ENCODE results near the gene SORBS1.

SORBS1 gene

GRCh38 chr10:95304976-95305375 is 256.2 kb downstream of the SORBS1 start:
- Histone ChIP-seq H3K27ac (no peak overlapping the region), H3K9me3 (no peaks in the 10 kb centered on the region), H3K4me1 (peaks cover 0 to 25% (median 18%) of the 10 kb centered on the region in 4 donors), H3K4me3 (no peak overlapping the region), H3K27me3 (no peaks in the 10 kb centered on the region), H3K36me3 (no peaks in the 10 kb centered on the region)
- intact Hi-C loops (cut with DNase I; ENCODE audit: low total_unique reads) = no loop called here
- DNase-seq = no peak
- no peak for TF ChIP-seq CTCF (IDR thresholded peaks at IDR 0.05)

GRCh38 chr10:95304463-95304862 is 256.7 kb downstream of the SORBS1 start:
- H3K27me3 ChIP-seq = no peaks in the 10 kb centered on the region
- no peaks in the 10 kb centered on the region for H3K36me3 ChIP-seq
- peaks cover 0 to 20% (median 13%) of the 10 kb centered on the region in 4 donors for H3K4me1 ChIP-seq
- TF ChIP-seq CTCF (IDR thresholded peaks at IDR 0.05) = no peak
- no peak overlapping the region for H3K4me3 ChIP-seq
- no peak overlapping the region for H3K27ac ChIP-seq
- no peak for DNase-seq
- intact Hi-C loops (cut with DNase I; ENCODE audit: low total_unique reads) = no loop called here
- no peaks in the 10 kb centered on the region for H3K9me3 ChIP-seq

- intact Hi-C loops (cut with DNase I; ENCODE audit: low total_unique reads) = no loop called here
- Histone ChIP-seq H3K4me1 (peaks cover 0 to 15% (median 8%) of the 10 kb centered on the region in 4 donors), H3K27me3 (no peaks in the 10 kb centered on the region), H3K27ac (no peak overlapping the region), H3K4me3 (no peak overlapping the region), H3K36me3 (no peaks in the 10 kb centered on the region), H3K9me3 (no peaks in the 10 kb centered on the region)
- TF ChIP-seq CTCF (IDR thresholded peaks at IDR 0.05) = no peak
- no peak for DNase-seq
Measured at GRCh38 chr10:95303950-95304349, 257.2 kb downstream of the SORBS1 start.

- DNase-seq = no peak
- no peaks in the 10 kb centered on the region for H3K27me3 ChIP-seq
- no peaks in the 10 kb centered on the region for H3K36me3 ChIP-seq
- peaks cover 0 to 11% (median 3%) of the 10 kb centered on the region in 4 donors for H3K4me1 ChIP-seq
- H3K27ac ChIP-seq = no peak overlapping the region
- intact Hi-C loops (cut with DNase I; ENCODE audit: low total_unique reads) = no loop called here
- no peaks in the 10 kb centered on the region for H3K9me3 ChIP-seq
- TF ChIP-seq CTCF (IDR thresholded peaks at IDR 0.05) = no peak
- no peak overlapping the region for H3K4me3 ChIP-seq
Measured at GRCh38 chr10:95303535-95303934, 257.6 kb downstream of the SORBS1 start.

- no peak for DNase-seq
- H3K36me3 ChIP-seq = no peaks in the 10 kb centered on the region
- peaks cover 0 to 8% (median 3%) of the 10 kb centered on the region in 4 donors for H3K4me1 ChIP-seq
- no peaks in the 10 kb centered on the region for H3K9me3 ChIP-seq
- intact Hi-C loops (cut with DNase I; ENCODE audit: low total_unique reads) = no loop called here
- no peak for TF ChIP-seq CTCF (IDR thresholded peaks at IDR 0.05)
- H3K27me3 ChIP-seq = no peaks in the 10 kb centered on the region
- no peak overlapping the region for H3K4me3 ChIP-seq
- no peak overlapping the region for H3K27ac ChIP-seq
Measured at GRCh38 chr10:95300022-95300539, 261.1 kb downstream of the SORBS1 start.

- H3K4me1 ChIP-seq = peaks cover 0 to 33% (median 12%) of the 10 kb centered on the region in 4 donors
Measured at GRCh38 chr10:95297402-95297801, 263.8 kb downstream of the SORBS1 start.

More at GRCh38 chr10:95297402-95297801, 263.8 kb downstream of the SORBS1 start:
- no peak for TF ChIP-seq CTCF (IDR thresholded peaks at IDR 0.05)
- no peaks in the 10 kb centered on the region for H3K27me3 ChIP-seq
- H3K4me3 ChIP-seq = no peak overlapping the region
- H3K27ac ChIP-seq = no peak overlapping the region
- no peaks in the 10 kb centered on the region for H3K36me3 ChIP-seq
- intact Hi-C loops (cut with DNase I; ENCODE audit: low total_unique reads) = no loop called here
- no peaks in the 10 kb centered on the region for H3K9me3 ChIP-seq
- no peak for DNase-seq
